Measurements from ENCODE around the gene HOXA3. TPM values are rescaled to one million over a fixed set of nuclear protein-coding genes. Genes with fewer than 3 reads are reported as not detected.

The HOXA3 gene
- total RNA-seq, 1 experiment from 2014 or later = 50.5 TPM

GRCh38 chr7:27182285-27182841, 30.0 kb upstream of the HOXA3 start:
- TF ChIP-seq, protein P1, sequence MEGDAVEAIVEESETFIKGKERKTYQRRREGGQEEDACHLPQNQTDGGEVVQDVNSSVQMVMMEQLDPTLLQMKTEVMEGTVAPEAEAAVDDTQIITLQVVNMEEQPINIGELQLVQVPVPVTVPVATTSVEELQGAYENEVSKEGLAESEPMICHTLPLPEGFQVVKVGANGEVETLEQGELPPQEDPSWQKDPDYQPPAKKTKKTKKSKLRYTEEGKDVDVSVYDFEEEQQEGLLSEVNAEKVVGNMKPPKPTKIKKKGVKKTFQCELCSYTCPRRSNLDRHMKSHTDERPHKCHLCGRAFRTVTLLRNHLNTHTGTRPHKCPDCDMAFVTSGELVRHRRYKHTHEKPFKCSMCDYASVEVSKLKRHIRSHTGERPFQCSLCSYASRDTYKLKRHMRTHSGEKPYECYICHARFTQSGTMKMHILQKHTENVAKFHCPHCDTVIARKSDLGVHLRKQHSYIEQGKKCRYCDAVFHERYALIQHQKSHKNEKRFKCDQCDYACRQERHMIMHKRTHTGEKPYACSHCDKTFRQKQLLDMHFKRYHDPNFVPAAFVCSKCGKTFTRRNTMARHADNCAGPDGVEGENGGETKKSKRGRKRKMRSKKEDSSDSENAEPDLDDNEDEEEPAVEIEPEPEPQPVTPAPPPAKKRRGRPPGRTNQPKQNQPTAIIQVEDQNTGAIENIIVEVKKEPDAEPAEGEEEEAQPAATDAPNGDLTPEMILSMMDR (conservative IDR thresholded peaks at IDR 0.05) = no peak
- TF ChIP-seq EZH2 (IDR thresholded peaks at IDR 0.05; ENCODE audit: low read depth) = no peak
- Histone ChIP-seq H3K9me2 (ENCODE audit: insufficient read depth) (no peaks in the 10 kb centered on the region), H4K20me1 (ENCODE audit: insufficient read depth) (no peaks in the 10 kb centered on the region), H3K79me2 (ENCODE audit: low read depth) (no peaks in the 10 kb centered on the region), H3K27me3 (ENCODE audit: insufficient read depth, low read depth) (no peaks in the 10 kb centered on the region), H2AFZ (no peak overlapping the region), H3K27ac (no peak overlapping the region), H3K4me2 (no peak overlapping the region), H3K4me1 (replicated peaks; ENCODE audit: insufficient read depth) (peaks cover 12% of the 10 kb centered on the region), H3K4me3 (no peak overlapping the region), H3K36me3 (ENCODE audit: low read depth) (no peaks in the 10 kb centered on the region), H3F3A (ENCODE audit: insufficient read depth, low read depth) (peaks cover 36% of the 10 kb centered on the region), H3K9me3 (ENCODE audit: insufficient read depth, low read depth) (no peaks in the 10 kb centered on the region)
- no TSS peak for BruUV-seq (replicated peaks)
- intact Hi-C loops (cut with micrococcal nuclease; ENCODE audit: unreplicated experiment) = loop anchor here (5.0 kb wide), 1 partner anchor 1290 kb away; no protein-coding TSS in a partner anchor
- POLR2A ChIA-PET (ENCODE audit: unreplicated experiment) = no interaction called here
- CTCF ChIA-PET = interaction anchor here (0.6 kb wide), 1 partner anchor 1253 kb away, joined by 3 read pairs; no protein-coding TSS in a partner anchor
- no peak for DNase-seq

DNA sequence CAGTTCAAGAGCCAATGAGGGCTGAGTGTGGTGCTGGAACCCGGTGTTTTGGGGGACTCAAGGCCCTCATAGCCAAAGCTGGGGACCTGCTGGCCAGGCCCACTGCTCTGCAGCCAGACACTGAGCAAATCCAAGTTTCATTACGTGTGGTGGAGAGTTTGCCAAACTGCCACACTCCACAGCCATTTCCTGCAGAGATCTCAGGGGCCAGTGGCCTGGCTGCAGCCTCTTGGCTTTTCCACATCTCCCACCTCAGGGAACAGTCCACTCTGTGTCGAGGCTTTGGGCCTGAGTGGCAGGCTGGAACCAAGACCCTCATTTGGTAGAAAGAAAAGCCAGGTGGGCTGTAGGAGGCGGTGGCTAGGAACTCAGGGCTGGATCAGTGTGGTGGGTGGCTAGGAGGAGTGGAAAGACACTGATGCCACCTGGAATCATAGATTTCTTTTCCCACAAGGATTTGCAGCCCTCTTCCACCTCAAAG, 29.5 kb upstream of the HOXA3 start:
- no peak for TF ChIP-seq EZH2 (IDR thresholded peaks at IDR 0.05; ENCODE audit: low read depth)
- TF ChIP-seq, protein P1 (conservative IDR thresholded peaks at IDR 0.05) = no peak
- peaks cover 31% of the 10 kb centered on the region for H3F3A ChIP-seq (ENCODE audit: insufficient read depth, low read depth)
- H3K9me2 ChIP-seq (ENCODE audit: insufficient read depth) = no peaks in the 10 kb centered on the region
- H3K27me3 ChIP-seq (ENCODE audit: insufficient read depth, low read depth) = no peaks in the 10 kb centered on the region
- no peak overlapping the region for H3K27ac ChIP-seq
- H3K9me3 ChIP-seq (ENCODE audit: insufficient read depth, low read depth) = no peaks in the 10 kb centered on the region
- no peaks in the 10 kb centered on the region for H3K79me2 ChIP-seq (ENCODE audit: low read depth)
- intact Hi-C loops (cut with micrococcal nuclease; ENCODE audit: unreplicated experiment) = loop anchor here (5.0 kb wide), 1 partner anchor 1290 kb away; no protein-coding TSS in a partner anchor
- no TSS peak for BruUV-seq (replicated peaks)
- ChIA-PET POLR2A (ENCODE audit: unreplicated experiment) (no interaction called here), CTCF (interaction anchor here (0.6 kb wide), 1 partner anchor 1253 kb away, joined by 3 read pairs; no protein-coding TSS in a partner anchor)
- H3K4me1 ChIP-seq (replicated peaks; ENCODE audit: insufficient read depth) = peaks cover 12% of the 10 kb centered on the region
- H3K36me3 ChIP-seq (ENCODE audit: low read depth) = no peaks in the 10 kb centered on the region
- H3K4me2 ChIP-seq = no peak overlapping the region
- no peaks in the 10 kb centered on the region for H4K20me1 ChIP-seq (ENCODE audit: insufficient read depth)
- DNase-seq = no peak
- H3K4me3 ChIP-seq = no peak overlapping the region
- H2AFZ ChIP-seq = no peak overlapping the region

GRCh38 chr7:27180431-27181420, 28.3 kb upstream of the HOXA3 start:
- CTCF ChIA-PET = interaction anchor here (1.1 kb wide), 1 partner anchor 20 kb away, joined by 12 read pairs; no protein-coding TSS in a partner anchor

More at GRCh38 chr7:27180431-27181420, 28.3 kb upstream of the HOXA3 start:
- Histone ChIP-seq H3K9me3 (ENCODE audit: insufficient read depth, low read depth) (no peaks in the 10 kb centered on the region), H3F3A (ENCODE audit: insufficient read depth, low read depth) (peaks cover 20% of the 10 kb centered on the region), H4K20me1 (ENCODE audit: insufficient read depth) (no peaks in the 10 kb centered on the region), H3K4me2 (no peak overlapping the region), H3K27ac (no peak overlapping the region), H3K4me3 (no peak overlapping the region), H3K27me3 (ENCODE audit: insufficient read depth, low read depth) (no peaks in the 10 kb centered on the region), H3K36me3 (ENCODE audit: low read depth) (no peaks in the 10 kb centered on the region), H2AFZ (no peak overlapping the region), H3K9me2 (ENCODE audit: insufficient read depth) (no peaks in the 10 kb centered on the region), H3K4me1 (replicated peaks; ENCODE audit: insufficient read depth) (peaks cover 12% of the 10 kb centered on the region), H3K79me2 (ENCODE audit: low read depth) (no peaks in the 10 kb centered on the region)
- intact Hi-C loops (cut with micrococcal nuclease; ENCODE audit: unreplicated experiment) = loop anchor here (5.0 kb wide), 1 partner anchor 1288 kb away; no protein-coding TSS in a partner anchor
- BruUV-seq (replicated peaks) = no TSS peak
- no peak for DNase-seq
- no peak for TF ChIP-seq EZH2 (IDR thresholded peaks at IDR 0.05; ENCODE audit: low read depth)
- TF ChIP-seq, protein P1 (conservative IDR thresholded peaks at IDR 0.05) = no peak
- POLR2A ChIA-PET (ENCODE audit: unreplicated experiment) = no interaction called here
